Neural progenitor cell (in vitro differentiated cells): ENCODE data around the gene TMEM131L. TPM values are rescaled to one million over a fixed set of nuclear protein-coding genes. Genes with fewer than 3 reads are reported as not detected.

Experiments used
- DNase-seq: peaks from one replicate; pipeline ENCODE4 v3.0.0-alpha.2; 2016; ENCODE audit warnings: low spot score
- H2AFZ ChIP-seq: fragments of 200-600 bp; sonication (generic); replicated peaks from 2 replicates; pipeline ENCODE4 v1.6.1; 2016; ENCODE audit warnings: antibody characterized with exemption
- H3F3A ChIP-seq: fragments of 200-600 bp; sonication (generic); 2 replicates; pipeline ENCODE4 v1.6.1; 2016; ENCODE audit warnings: antibody characterized with exemption, low read depth
- H3K27ac ChIP-seq: fragments of 200-600 bp; sonication (generic); 2 replicates; pipeline ENCODE4 v1.5.1; 2016; ENCODE audit warnings: mild to moderate bottlenecking
- H3K27me3 ChIP-seq: fragments of 200-600 bp; sonication (generic); 2 replicates; pipeline ENCODE4 v1.6.1; 2016; ENCODE audit warnings: mild to moderate bottlenecking, moderate library complexity
- H3K36me3 ChIP-seq: fragments of 200-600 bp; sonication (generic); 2 replicates; pipeline ENCODE4 v1.5.1; 2016
- H3K4me1 ChIP-seq: fragments of 200-600 bp; sonication (generic); 2 replicates; pipeline ENCODE4 v1.6.1; 2016; ENCODE audit warnings: mixed run types
- H3K4me2 ChIP-seq: fragments of 200-600 bp; sonication (generic); 2 replicates; pipeline ENCODE4 v1.6.1; 2016
- H3K4me3 ChIP-seq: fragments of 200-600 bp; sonication (generic); 2 replicates; pipeline ENCODE4 v1.5.1; 2016
- H3K79me2 ChIP-seq: fragments of 200-600 bp; sonication (generic); 2 replicates; pipeline ENCODE4 v1.6.1; 2016; ENCODE audit warnings: low read depth
- H3K9ac ChIP-seq: fragments of 200-600 bp; sonication (generic); 2 replicates; pipeline ENCODE4 v1.6.1; 2016
- H3K9me3 ChIP-seq: fragments of 200-600 bp; sonication (generic); 2 replicates; pipeline ENCODE4 v1.5.1; 2016; ENCODE audit warnings: low read depth
- H4K20me1 ChIP-seq: fragments of 200-600 bp; sonication (generic); 2 replicates; pipeline ENCODE4 v1.6.1; 2016; ENCODE audit warnings: low read depth
- H3K27ac Mint-ChIP-seq: 3 replicates; pipeline ENCODE4 v1.8.0; 2021; ENCODE audit warnings: mixed read lengths
- H3K27me3 Mint-ChIP-seq: 2 replicates; pipeline ENCODE4 v1.8.0; 2022; ENCODE audit warnings: low read depth, mild to moderate bottlenecking, inconsistent platforms, moderate library complexity, mixed read lengths; ENCODE audit not compliant: insufficient read depth
- H3K36me3 Mint-ChIP-seq: 3 replicates; pipeline ENCODE4 v1.8.0; 2021; ENCODE audit warnings: mixed read lengths
- H3K4me1 Mint-ChIP-seq: 3 replicates; pipeline ENCODE4 v1.8.0; 2021; ENCODE audit warnings: mixed read lengths
- H3K4me3 Mint-ChIP-seq: 3 replicates; pipeline ENCODE4 v1.8.0; 2021; ENCODE audit warnings: mild to moderate bottlenecking, moderate library complexity, mixed read lengths
- H3K9me3 Mint-ChIP-seq: 3 replicates; pipeline ENCODE4 v1.8.0; 2020; ENCODE audit warnings: mixed read lengths
- EZH2 ChIP-seq: fragments of 200-600 bp; sonication (generic); IDR thresholded peaks from 2 replicates; pipeline ENCODE4 v1.6.1; 2017; ENCODE audit warnings: antibody characterized with exemption, mild to moderate bottlenecking, moderate library complexity
- EZH2phosphoT487 ChIP-seq: fragments of 200-600 bp; sonication (generic); IDR thresholded peaks from 2 replicates; pipeline ENCODE4 v1.6.1; 2017; ENCODE audit warnings: antibody characterized with exemption
- total RNA-seq: library from RNA; depleted of rRNA; stranded (reverse); fragments of >200 nt; gene quantifications from 2 replicates; pipeline ENCODE4 v1.2.3, GENCODE V29; 2015; ENCODE audit warnings: low replicate concordance
- TF ChIP-seq, protein P1 (sequence below): fragments of 200-600 bp; sonication (generic); IDR thresholded peaks from 2 replicates; pipeline ENCODE4 v1.5.1; 2017; ENCODE audit warnings: antibody characterized with exemption, mild to moderate bottlenecking

TMEM131L gene
- total RNA-seq, 1 donor from 2014 or later = 14.8 TPM

DNA sequence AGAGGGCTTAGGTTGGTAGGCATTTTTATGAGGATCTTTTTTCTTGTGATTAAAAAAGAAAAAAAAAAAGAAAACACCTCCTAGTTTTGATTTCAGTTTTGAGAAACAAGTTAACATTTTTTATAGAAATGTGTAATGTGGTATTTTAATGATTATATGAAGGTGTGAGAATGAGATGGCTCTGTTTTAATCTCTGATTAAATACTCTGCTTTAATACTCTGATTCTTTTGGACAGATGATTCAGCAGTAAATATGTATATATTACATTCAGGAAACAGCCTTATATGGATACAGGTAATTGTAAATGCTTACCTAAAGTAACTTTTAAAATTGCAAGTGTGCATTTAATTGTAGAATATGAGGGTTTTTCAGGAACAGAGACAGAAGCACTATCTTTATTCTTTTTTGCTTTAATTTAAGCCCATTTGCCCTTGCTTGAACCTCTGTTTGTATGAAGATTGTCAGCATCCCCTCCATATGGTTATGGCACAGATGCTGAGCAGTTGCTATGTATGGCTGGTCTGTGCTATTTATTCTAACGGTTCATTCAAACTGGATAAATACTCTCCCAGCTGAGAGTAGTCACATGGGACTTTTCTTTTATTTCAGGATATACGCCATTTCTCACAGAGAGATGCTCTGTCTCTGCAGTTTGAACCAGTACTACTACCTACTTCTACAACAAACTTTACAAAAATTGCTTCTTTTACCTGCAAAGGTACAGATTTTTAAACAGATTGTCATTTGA is 117.0 kb downstream of the TMEM131L start:
- H3K79me2 ChIP-seq = no peaks in the 10 kb centered on the region
- no peak overlapping the region for H3K4me3 ChIP-seq
- no peak overlapping the region for H3K27ac Mint-ChIP-seq
- H3K27me3 ChIP-seq = no peaks in the 10 kb centered on the region
- no peak overlapping the region for H3K9ac ChIP-seq
- H3K9me3 Mint-ChIP-seq = no peaks in the 10 kb centered on the region
- H3K4me2 ChIP-seq = no peak overlapping the region
- no peaks in the 10 kb centered on the region for H3K9me3 ChIP-seq
- no peaks in the 10 kb centered on the region for H3K4me1 Mint-ChIP-seq
- H3K27ac ChIP-seq = no peak overlapping the region
- no peaks in the 10 kb centered on the region for H3K4me1 ChIP-seq
- H4K20me1 ChIP-seq = no peaks in the 10 kb centered on the region
- H3K36me3 Mint-ChIP-seq = peaks cover 3% of the 10 kb centered on the region
- peaks cover 5% of the 10 kb centered on the region for H3K27me3 Mint-ChIP-seq
- no peaks in the 10 kb centered on the region for H3K36me3 ChIP-seq
- H3K4me3 Mint-ChIP-seq = no peak overlapping the region
- TF ChIP-seq, protein P1, sequence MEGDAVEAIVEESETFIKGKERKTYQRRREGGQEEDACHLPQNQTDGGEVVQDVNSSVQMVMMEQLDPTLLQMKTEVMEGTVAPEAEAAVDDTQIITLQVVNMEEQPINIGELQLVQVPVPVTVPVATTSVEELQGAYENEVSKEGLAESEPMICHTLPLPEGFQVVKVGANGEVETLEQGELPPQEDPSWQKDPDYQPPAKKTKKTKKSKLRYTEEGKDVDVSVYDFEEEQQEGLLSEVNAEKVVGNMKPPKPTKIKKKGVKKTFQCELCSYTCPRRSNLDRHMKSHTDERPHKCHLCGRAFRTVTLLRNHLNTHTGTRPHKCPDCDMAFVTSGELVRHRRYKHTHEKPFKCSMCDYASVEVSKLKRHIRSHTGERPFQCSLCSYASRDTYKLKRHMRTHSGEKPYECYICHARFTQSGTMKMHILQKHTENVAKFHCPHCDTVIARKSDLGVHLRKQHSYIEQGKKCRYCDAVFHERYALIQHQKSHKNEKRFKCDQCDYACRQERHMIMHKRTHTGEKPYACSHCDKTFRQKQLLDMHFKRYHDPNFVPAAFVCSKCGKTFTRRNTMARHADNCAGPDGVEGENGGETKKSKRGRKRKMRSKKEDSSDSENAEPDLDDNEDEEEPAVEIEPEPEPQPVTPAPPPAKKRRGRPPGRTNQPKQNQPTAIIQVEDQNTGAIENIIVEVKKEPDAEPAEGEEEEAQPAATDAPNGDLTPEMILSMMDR = no peak
- TF ChIP-seq EZH2phosphoT487 = no peak
- no peak for TF ChIP-seq EZH2
- no peak overlapping the region for H2AFZ ChIP-seq
- no peaks in the 10 kb centered on the region for H3F3A ChIP-seq
- no peak for DNase-seq

- Histone ChIP-seq H3K4me1 (no peaks in the 10 kb centered on the region), H3K36me3 (no peaks in the 10 kb centered on the region), H3K4me2 (no peak overlapping the region), H3K27ac (no peak overlapping the region), H3K27me3 (no peaks in the 10 kb centered on the region), H3K9me3 (no peaks in the 10 kb centered on the region), H3K4me3 (no peak overlapping the region), H2AFZ (no peak overlapping the region), H4K20me1 (no peaks in the 10 kb centered on the region), H3K9ac (no peak overlapping the region), H3F3A (no peaks in the 10 kb centered on the region), H3K79me2 (no peaks in the 10 kb centered on the region)
- Mint-ChIP-seq H3K36me3 (peaks cover 7% of the 10 kb centered on the region), H3K4me3 (no peak overlapping the region), H3K27ac (no peak overlapping the region), H3K27me3 (no peaks in the 10 kb centered on the region), H3K9me3 (no peaks in the 10 kb centered on the region), H3K4me1 (no peaks in the 10 kb centered on the region)
- TF ChIP-seq EZH2 (no peak), EZH2phosphoT487 (no peak)
- TF ChIP-seq, protein P1 = no peak
- DNase-seq = no peak
Measured at GRCh38 chr4:153585026-153585425, 118.9 kb downstream of the TMEM131L start.

DNA sequence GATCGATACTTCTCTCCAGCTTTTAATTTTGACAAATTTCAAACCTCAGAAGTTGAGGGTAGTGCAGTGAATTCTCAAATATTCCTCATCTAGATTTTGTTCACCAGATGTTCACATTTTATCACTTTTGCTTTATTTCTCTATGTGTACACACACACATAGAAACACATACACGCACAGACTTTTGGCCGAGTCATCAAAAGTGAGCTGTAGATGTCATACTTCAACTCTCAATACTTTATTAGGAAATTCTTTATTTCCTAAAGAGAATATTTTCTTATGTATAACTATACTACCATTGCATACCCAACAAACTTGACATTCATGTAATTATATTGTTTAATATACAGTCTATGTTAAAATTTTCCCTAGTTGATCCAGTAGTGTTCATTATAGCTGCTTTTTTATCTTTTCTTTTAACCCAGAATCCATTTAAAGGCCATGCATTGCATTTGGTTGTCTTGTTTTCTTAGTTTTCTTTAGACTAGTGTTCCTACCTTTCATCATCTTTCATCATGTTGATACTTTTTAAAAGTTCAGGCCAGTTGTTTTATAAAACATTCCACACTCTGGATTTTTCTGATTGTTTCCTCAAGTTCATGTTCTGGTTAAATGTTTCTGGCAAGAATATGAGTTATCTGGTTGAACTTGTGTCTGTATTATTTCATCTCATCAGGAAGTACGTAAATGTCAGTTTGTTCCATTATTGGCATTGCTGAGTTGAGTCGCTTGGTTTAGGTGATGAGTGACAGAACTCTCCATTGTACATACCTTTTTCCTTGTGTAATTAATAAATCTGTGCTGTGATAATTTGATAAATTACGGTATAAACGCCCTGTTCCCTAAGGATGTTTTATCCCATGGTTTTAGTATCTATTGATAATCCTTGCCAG is 123.8 kb downstream of the TMEM131L start:
- Histone ChIP-seq H3K9me3 (no peaks in the 10 kb centered on the region), H2AFZ (no peak overlapping the region), H4K20me1 (no peaks in the 10 kb centered on the region), H3K4me2 (no peak overlapping the region), H3K79me2 (no peaks in the 10 kb centered on the region), H3K4me3 (no peak overlapping the region), H3K36me3 (no peaks in the 10 kb centered on the region), H3K27me3 (no peaks in the 10 kb centered on the region), H3K27ac (no peak overlapping the region), H3F3A (no peaks in the 10 kb centered on the region), H3K4me1 (no peaks in the 10 kb centered on the region), H3K9ac (no peak overlapping the region)
- DNase-seq = no peak
- TF ChIP-seq, protein P1 = no peak
- no peak for TF ChIP-seq EZH2
- TF ChIP-seq EZH2phosphoT487 = no peak
- Mint-ChIP-seq H3K36me3 (peaks cover 17% of the 10 kb centered on the region), H3K4me3 (no peak overlapping the region), H3K4me1 (no peaks in the 10 kb centered on the region), H3K27ac (no peak overlapping the region), H3K9me3 (no peaks in the 10 kb centered on the region), H3K27me3 (no peaks in the 10 kb centered on the region)
